BLaER1 treated with 17β-estradiol and CSF1 and Interleukin-3, amounts not matched to agents 10 nM and 100 nM (cell line): Measurements from ENCODE around the gene EEF1AKMT2.

Experiments used
- H3K27ac ChIP-seq, 11 experiments: shearing (Covaris generic); formaldehyde crosslinking; 2 replicates each; pipeline ENCODE4 v1.8.1; 2022
- H3K27me3 ChIP-seq, 11 experiments: shearing (Covaris generic); formaldehyde crosslinking; 2 replicates each; pipeline ENCODE4 v1.8.1; 2022
- H3K36me3 ChIP-seq, 11 experiments: shearing (Covaris generic); formaldehyde crosslinking; 2 replicates each; pipeline ENCODE4 v1.8.1; 2022
- H3K4me1 ChIP-seq, 10 experiments: shearing (Covaris generic); formaldehyde crosslinking; 2 replicates each; pipeline ENCODE4 v1.8.1; 2022
- H3K4me2 ChIP-seq, 11 experiments: shearing (Covaris generic); formaldehyde crosslinking; 2 replicates each; pipeline ENCODE4 v1.8.1; 2022
- H3K4me3 ChIP-seq, 10 experiments: shearing (Covaris generic); formaldehyde crosslinking; 2 replicates each; pipeline ENCODE4 v1.8.1; 2022
- H3K9ac ChIP-seq, 11 experiments: shearing (Covaris generic); formaldehyde crosslinking; 2 replicates each; pipeline ENCODE4 v1.8.1; 2022
- H3K9me3 ChIP-seq, 11 experiments: shearing (Covaris generic); formaldehyde crosslinking; replicated peaks in 1 of 11; 2 replicates each; pipeline ENCODE4 v1.8.1; 2022
- H4K20me1 ChIP-seq, 11 experiments: shearing (Covaris generic); formaldehyde crosslinking; 2 replicates each; pipeline ENCODE4 v1.8.1; 2022
- Cebpa-rat ChIP-seq, 11 experiments: shearing (Covaris generic); IDR thresholded peaks; 2 replicates each; pipeline ENCODE4 v1.8.1; 2022

The EEF1AKMT2 gene

DNA sequence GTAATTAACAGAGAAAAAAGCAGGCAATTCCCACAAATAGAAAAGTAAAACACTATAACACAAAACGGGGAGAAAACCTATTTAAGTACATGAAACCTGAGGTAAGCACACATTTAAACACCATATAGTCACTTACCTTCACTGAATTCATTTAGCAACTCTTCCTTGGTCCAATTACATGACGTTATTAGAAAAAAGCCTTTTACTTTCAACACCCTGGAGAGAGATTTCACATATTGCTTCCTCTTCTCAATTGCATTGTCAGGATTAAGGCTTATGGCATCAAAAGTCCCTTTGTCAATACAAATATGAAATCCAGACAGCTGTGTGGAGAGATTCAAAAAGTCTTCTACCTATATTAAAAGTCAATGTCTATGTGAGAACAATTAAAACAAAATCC is 26.4 kb downstream of the EEF1AKMT2 start:
- no peak for TF ChIP-seq Cebpa-rat (IDR thresholded peaks at IDR 0.05)
- H3K9me3 ChIP-seq = no peaks in the 10 kb centered on the region
- H3K27me3 ChIP-seq = no peaks in the 10 kb centered on the region
- H3K4me2 ChIP-seq = no peak overlapping the region
- no peaks in the 10 kb centered on the region for H3K4me1 ChIP-seq
- no peaks in the 10 kb centered on the region for H4K20me1 ChIP-seq
- no peak overlapping the region for H3K27ac ChIP-seq
- H3K36me3 ChIP-seq = peaks cover 34 to 79% (median 58%) of the 10 kb centered on the region in 11 experiments
- H3K9ac ChIP-seq = no peak overlapping the region
- H3K4me3 ChIP-seq = no peak overlapping the region

DNA sequence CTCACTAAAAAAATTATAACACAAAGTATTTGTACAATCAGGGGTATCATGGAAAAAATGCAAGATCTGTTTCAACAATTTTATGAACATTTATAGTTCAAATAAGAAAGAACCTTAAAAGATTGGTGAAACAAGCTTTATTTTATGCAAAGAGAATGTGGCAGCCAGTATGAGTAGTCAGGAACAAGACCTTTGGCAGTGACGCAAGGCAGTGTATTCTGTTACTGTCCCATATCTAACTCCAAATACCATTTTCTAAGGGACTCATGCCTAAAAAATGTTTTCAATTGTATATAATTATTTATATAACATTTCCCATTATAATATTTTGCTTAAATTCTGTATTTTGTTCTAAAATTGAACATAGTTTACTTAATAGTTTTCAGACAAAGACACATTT is 28.4 kb downstream of the EEF1AKMT2 start:
- Histone ChIP-seq H3K4me1 (peaks cover 0 to 4% (median 2%) of the 10 kb centered on the region in 10 experiments; a peak in 13 of 20 replicates), H3K9me3 (no peaks in the 10 kb centered on the region), H3K4me3 (no peak overlapping the region), H3K36me3 (peaks cover 37 to 86% (median 55%) of the 10 kb centered on the region in 11 experiments), H3K4me2 (no peak overlapping the region), H3K9ac (no peak overlapping the region), H3K27ac (no peak overlapping the region), H3K27me3 (no peaks in the 10 kb centered on the region), H4K20me1 (no peaks in the 10 kb centered on the region)
- TF ChIP-seq Cebpa-rat (IDR thresholded peaks at IDR 0.05) = no peak

DNA sequence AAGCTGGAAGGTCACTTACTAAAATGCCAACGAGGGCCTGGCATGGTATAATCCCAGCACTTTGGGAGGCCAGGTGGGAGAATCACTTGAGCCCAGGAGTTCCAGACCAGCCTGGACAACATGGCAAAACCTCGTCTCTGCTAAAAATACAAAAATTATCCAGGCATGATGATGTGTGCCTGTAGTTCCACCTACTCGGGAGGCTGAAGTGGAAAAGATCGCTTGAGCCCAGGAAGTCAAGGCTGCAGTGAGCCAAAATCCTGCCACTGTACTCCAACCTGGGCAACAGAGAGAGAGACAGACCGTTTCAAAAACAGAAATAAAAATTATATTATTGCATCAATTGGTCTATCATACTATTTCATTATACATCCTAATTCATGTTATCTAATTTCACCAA is 29.4 kb downstream of the EEF1AKMT2 start:
- Histone ChIP-seq H3K4me2 (no peak overlapping the region), H4K20me1 (no peaks in the 10 kb centered on the region), H3K27ac (no peak overlapping the region)

DNA sequence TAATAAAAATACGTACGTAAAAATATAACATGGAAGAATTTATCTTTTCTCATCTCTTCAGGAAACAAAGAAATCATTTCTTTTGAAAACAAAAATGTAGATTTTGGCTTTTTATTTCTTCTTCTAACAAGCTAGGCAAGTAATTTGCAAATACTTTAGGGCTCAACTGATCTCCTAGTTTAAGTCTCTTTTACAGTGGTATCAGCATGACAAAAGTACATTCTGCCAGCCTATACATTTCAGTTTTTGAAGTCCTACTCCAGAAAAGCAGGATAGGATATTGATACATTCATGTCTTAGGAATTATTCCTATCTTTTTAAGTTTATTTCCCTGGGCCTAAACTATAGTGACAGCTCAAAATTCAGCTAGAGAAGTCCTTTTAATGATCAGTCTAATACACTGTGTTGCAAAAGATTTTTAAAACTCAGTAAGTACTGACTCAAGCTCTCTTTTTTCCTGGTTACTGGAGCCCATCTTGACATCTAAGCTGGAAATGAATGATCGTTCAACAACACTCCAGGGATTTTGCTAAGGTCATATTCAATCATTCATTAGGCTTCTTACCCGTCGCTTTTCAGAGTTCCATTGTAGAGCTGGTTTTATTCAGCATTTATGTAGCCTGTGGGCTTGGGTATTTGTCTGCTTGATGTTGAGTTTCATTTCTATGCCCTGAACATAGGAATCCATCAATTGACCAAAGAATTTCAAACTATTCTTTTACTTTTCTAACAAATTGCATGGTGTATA is 35.4 kb downstream of the EEF1AKMT2 start:
- Histone ChIP-seq H3K4me2 (peak overlapping the region in 3 of 11 experiments; percentile 40 to 48 (median 41); a peak in 4 of 22 replicates), H3K36me3 (peaks cover 24 to 76% (median 34%) of the 10 kb centered on the region in 11 experiments), H3K9me3 (no peaks in the 10 kb centered on the region), H3K27me3 (no peaks in the 10 kb centered on the region), H4K20me1 (no peaks in the 10 kb centered on the region), H3K4me1 (peaks cover 0 to 20% (median 15%) of the 10 kb centered on the region in 10 experiments; a peak in 16 of 20 replicates), H3K9ac (no peak overlapping the region), H3K27ac (no peak overlapping the region), H3K4me3 (no peak overlapping the region)
- no peak for TF ChIP-seq Cebpa-rat (IDR thresholded peaks at IDR 0.05)

More for the DNA sequence above, 29.4 kb downstream of the EEF1AKMT2 start:
- H3K9ac ChIP-seq = no peak overlapping the region
- no peaks in the 10 kb centered on the region for H3K27me3 ChIP-seq
- peaks cover 34 to 83% (median 55%) of the 10 kb centered on the region in 11 experiments for H3K36me3 ChIP-seq
- H3K4me1 ChIP-seq = peaks cover 0 to 14% (median 11%) of the 10 kb centered on the region in 10 experiments; a peak in 16 of 20 replicates
- no peak overlapping the region for H3K4me3 ChIP-seq
- no peaks in the 10 kb centered on the region for H3K9me3 ChIP-seq
- no peak for TF ChIP-seq Cebpa-rat (IDR thresholded peaks at IDR 0.05)

- peaks cover 0 to 20% (median 15%) of the 10 kb centered on the region in 10 experiments; a peak in 16 of 20 replicates for H3K4me1 ChIP-seq
- H3K9ac ChIP-seq = no peak overlapping the region
- TF ChIP-seq Cebpa-rat (IDR thresholded peaks at IDR 0.05) = no peak
- no peaks in the 10 kb centered on the region for H4K20me1 ChIP-seq
- no peak overlapping the region for H3K27ac ChIP-seq
- peaks cover 16 to 76% (median 27%) of the 10 kb centered on the region in 11 experiments; a peak in 21 of 22 replicates for H3K36me3 ChIP-seq
- H3K9me3 ChIP-seq = no peaks in the 10 kb centered on the region
- H3K27me3 ChIP-seq = no peaks in the 10 kb centered on the region
- no peak overlapping the region for H3K4me3 ChIP-seq
- no peak overlapping the region for H3K4me2 ChIP-seq
Measured at GRCh38 chr10:124755581-124755980, 36.1 kb downstream of the EEF1AKMT2 start.

- TF ChIP-seq Cebpa-rat (IDR thresholded peaks at IDR 0.05) = no peak
- no peak overlapping the region for H3K27ac ChIP-seq
- H3K27me3 ChIP-seq = no peaks in the 10 kb centered on the region
- H4K20me1 ChIP-seq = no peaks in the 10 kb centered on the region
- no peak overlapping the region for H3K4me2 ChIP-seq
- H3K36me3 ChIP-seq = peaks cover 4 to 67% (median 23%) of the 10 kb centered on the region in 11 experiments; a peak in 17 of 22 replicates
- H3K4me1 ChIP-seq = peaks cover 0 to 20% (median 15%) of the 10 kb centered on the region in 10 experiments; a peak in 16 of 20 replicates
- no peak overlapping the region for H3K9ac ChIP-seq
- H3K4me3 ChIP-seq = no peak overlapping the region
- H3K9me3 ChIP-seq = no peaks in the 10 kb centered on the region
Measured at GRCh38 chr10:124754227-124754626, 37.5 kb downstream of the EEF1AKMT2 start.

DNA sequence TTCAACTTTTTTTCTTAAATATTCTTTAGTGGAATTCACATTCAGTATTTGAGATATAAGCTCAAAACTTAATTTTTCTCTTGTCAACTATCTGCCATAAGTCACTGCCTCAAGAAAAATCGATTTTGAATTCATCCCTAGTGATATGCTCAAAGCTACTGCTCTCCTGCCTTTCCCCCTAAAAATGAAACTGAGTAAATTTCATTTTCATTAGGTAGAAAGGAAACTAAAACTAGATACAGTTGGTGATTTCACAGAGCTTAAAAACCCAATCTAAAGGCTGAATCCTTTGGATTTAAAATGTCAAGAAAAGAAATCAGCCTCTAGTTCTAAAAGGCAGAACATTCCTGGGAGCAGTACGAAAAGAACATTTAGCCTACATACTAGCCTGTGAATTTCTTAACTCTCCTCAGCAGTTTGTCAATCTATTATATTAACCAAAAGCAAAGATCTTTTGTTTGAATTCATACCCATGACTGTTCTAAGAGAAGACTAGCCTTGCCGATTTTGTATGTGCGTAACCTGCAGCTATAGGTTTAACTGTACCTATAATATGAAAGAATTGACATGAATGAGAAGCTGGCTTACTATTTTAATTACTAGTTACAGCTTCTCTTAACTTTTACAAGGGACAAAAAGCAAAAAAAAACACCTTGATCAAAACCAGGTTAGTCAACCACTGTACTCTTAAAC is 42.6 kb downstream of the EEF1AKMT2 start:
- H3K27me3 ChIP-seq = no peaks in the 10 kb centered on the region
- no peak overlapping the region for H3K4me3 ChIP-seq
- H3K9me3 ChIP-seq = no peaks in the 10 kb centered on the region
- H3K27ac ChIP-seq = no peak overlapping the region
- peaks cover 0 to 44% (median 8%) of the 10 kb centered on the region in 11 experiments; a peak in 16 of 22 replicates for H3K36me3 ChIP-seq
- 0 out of 22 replicates have a peak overlapping the region, but pooled peaks of 1 of the 11 experiments have one; percentile 10 for H3K9ac ChIP-seq
- H4K20me1 ChIP-seq = no peaks in the 10 kb centered on the region
- TF ChIP-seq Cebpa-rat (IDR thresholded peaks at IDR 0.05) = no peak
- H3K4me2 ChIP-seq = no peak overlapping the region
- H3K4me1 ChIP-seq = peaks cover 7 to 10% (median 9%) of the 10 kb centered on the region in 10 experiments; a peak in 19 of 20 replicates

DNA sequence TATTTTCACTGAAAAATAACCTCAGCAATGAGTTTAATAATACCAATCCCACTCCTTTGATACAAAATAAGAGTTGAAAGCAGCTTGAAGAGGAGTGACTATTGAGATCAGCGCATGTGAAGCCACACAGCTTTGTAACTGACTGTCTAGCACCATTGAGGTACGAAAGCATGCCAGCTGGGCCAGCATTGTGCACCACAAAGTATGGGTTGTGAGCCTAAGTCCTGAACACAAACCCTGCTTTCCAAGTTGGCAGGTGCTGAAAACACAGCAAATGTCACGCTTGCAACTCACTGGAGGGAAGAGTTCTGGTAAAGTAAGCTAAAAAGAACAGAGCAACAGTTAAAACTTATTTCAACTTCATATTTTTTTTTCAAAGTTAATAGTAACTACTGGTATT is 43.5 kb downstream of the EEF1AKMT2 start:
- H3K4me2 ChIP-seq = no peak overlapping the region
- peaks cover 0 to 35% (median 6%) of the 10 kb centered on the region in 11 experiments; a peak in 12 of 22 replicates for H3K36me3 ChIP-seq
- H3K27ac ChIP-seq = no peak overlapping the region
- H3K27me3 ChIP-seq = no peaks in the 10 kb centered on the region
- H3K4me1 ChIP-seq = peaks cover 7 to 10% (median 9%) of the 10 kb centered on the region in 10 experiments; a peak in 19 of 20 replicates
- H3K4me3 ChIP-seq = no peak overlapping the region
- H4K20me1 ChIP-seq = no peaks in the 10 kb centered on the region
- H3K9me3 ChIP-seq = no peaks in the 10 kb centered on the region
- no peak for TF ChIP-seq Cebpa-rat (IDR thresholded peaks at IDR 0.05)
- H3K9ac ChIP-seq = no peak overlapping the region

DNA sequence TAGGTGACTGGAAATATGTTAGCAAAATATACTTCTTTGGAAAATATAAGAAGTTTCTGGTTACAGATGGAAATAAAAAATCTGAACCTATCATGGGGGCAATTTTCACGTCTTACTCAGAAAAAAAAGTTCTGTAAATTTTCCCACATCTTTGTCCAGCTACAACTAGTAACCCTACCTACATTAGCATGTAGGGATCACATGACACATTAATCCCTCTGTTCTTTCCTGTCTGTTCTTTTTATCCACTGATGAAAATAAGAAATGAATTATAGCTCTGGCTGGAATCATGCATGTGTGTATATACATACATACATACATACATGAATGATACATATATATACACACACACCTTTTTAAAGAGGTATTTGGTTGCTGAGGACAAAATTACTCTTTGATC is 43.9 kb downstream of the EEF1AKMT2 start:
- Histone ChIP-seq H3K27me3 (no peaks in the 10 kb centered on the region), H3K9me3 (no peaks in the 10 kb centered on the region), H3K4me2 (no peak overlapping the region), H3K27ac (no peak overlapping the region), H3K4me1 (peaks cover 7 to 10% (median 9%) of the 10 kb centered on the region in 10 experiments; a peak in 19 of 20 replicates), H4K20me1 (peaks cover 0 to 1% (median 0%) of the 10 kb centered on the region in 11 experiments; a peak in 1 of 22 replicates), H3K9ac (no peak overlapping the region), H3K36me3 (peaks cover 0 to 34% (median 6%) of the 10 kb centered on the region in 11 experiments; a peak in 12 of 22 replicates), H3K4me3 (no peak overlapping the region)
- no peak for TF ChIP-seq Cebpa-rat (IDR thresholded peaks at IDR 0.05)
